Mesenteric fat pad (tissue), 1 donor: ENCODE results near the gene SLC6A16. TPM values are rescaled to one million over a fixed set of nuclear protein-coding genes. Genes with fewer than 3 reads are reported as not detected.
A peak's percentile ranks its signal among the peaks of the same experiment; 100 is the strongest.
"Not testable (repeated sequence)": the region's sequence is repeated elsewhere in the genome, so short reads cannot be mapped to it uniquely, and the experiment has no call there.

ENCODE experiments used
- DNase-seq: peaks from one replicate; pipeline ENCODE4 v3.0.0-alpha.2; 2020; ENCODE audit warnings: low spot score
- long read RNA-seq: library from polyadenylated mRNA; unstranded; transcript quantifications from one replicate; pipeline ENCODE4 v2.0.0, GENCODE V29; 2020
- total RNA-seq: library from RNA; stranded (reverse); fragmentation: NEBNext Ultra II Directional; extraction: Animal tissue kit (Norgen Biotek cat#: 25700); gene quantifications from one replicate; pipeline ENCODE4 v1.2.1, GENCODE V29; 2021
- donor health status: DM: yes; HTN: yes; CAD: no.

The SLC6A16 gene
- 3.1 TPM for total RNA-seq
- long read RNA-seq, partial matches to known transcripts, result 1 of 2 reads
- long read RNA-seq, other reads (novel, unspliced or antisense), result 1 of 2 reads

- DNase-seq, result peak; percentile 88
Observed at GRCh38 chr19:49324801-49325576, at the start of gene SLC6A16. Gene SLC6A16, minus strand, starts transcription at chr19:49325191. Its CDS starts 13,844 bp downstream, at chr19:49311347.

DNA sequence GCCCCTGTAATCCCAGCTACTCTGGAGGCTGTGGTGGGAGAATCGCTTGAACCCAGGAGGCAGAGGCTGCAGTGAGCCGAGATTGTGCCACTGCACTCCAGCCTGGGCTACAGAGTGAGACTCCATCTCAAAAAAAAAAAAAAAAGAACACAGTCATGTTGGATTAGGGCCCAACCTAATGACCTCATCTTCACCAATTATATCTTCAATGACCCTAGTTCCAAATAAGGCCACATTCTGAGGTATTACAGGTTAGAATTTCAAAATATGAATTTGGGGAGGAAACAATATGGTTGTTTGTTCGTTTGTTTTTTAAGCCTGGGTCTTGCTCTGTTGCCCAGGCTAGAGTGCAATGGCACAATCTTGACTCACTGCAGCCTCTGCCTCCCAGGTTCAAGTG, 48.2 kb upstream of the SLC6A16 start:
- not testable (repeated sequence) for DNase-seq

DNA sequence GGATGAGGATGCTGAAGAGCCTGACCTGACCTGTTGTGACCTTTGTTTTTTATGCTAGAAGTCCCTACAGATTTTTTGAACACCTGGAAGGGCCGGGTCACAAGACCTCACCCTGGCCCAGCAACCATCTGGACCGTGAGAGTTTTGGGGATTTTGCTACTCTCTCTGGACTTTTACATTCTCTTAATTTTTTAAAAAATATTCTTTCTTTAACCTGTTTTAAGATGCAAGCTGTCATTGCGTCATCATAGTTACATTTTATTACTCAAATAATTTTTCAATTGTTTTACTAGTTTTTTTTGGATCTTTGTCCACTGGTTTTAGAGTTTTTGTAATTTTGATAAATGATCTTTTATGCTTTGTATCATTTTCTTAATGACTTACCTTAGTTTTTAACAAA, 46.2 kb upstream of the SLC6A16 start:
- no peak for DNase-seq

DNA sequence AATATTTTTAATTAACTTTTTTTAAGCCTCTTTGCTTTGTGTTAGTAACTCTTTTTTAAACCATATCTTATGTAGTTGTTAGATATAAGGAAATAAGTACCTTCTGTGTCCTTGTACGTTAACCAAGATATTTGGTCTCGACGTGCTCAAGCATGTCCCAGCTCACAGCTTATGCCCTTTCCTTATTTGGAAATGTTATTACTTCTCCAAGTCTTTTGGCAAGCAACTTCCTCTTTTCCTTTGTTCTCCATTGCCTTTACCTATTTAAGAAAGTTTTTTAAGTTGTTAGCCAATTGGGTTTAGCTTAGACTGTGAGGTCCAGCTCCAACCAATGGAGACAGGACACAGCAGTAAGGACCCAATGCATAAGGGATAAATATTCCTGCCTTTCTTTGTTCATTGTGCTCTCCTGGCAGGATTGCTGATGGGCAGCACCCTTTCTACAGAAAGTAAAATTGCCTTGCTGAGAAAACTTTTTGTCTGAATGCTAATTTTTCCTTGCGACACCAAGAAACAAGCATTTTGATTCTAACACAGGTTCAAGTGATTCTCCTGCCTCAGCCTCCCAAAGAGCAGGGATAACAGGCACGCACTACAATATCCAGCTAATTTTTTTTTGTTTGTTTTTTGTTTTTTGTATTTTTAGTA, 43.8 kb upstream of the SLC6A16 start:
- no peak for DNase-seq

- no peak for DNase-seq
Observed at GRCh38 chr19:49366110-49366509, 41.1 kb upstream of the SLC6A16 start.

GRCh38 chr19:49364083-49364737, 39.2 kb upstream of the SLC6A16 start:
- no peak for DNase-seq

DNA sequence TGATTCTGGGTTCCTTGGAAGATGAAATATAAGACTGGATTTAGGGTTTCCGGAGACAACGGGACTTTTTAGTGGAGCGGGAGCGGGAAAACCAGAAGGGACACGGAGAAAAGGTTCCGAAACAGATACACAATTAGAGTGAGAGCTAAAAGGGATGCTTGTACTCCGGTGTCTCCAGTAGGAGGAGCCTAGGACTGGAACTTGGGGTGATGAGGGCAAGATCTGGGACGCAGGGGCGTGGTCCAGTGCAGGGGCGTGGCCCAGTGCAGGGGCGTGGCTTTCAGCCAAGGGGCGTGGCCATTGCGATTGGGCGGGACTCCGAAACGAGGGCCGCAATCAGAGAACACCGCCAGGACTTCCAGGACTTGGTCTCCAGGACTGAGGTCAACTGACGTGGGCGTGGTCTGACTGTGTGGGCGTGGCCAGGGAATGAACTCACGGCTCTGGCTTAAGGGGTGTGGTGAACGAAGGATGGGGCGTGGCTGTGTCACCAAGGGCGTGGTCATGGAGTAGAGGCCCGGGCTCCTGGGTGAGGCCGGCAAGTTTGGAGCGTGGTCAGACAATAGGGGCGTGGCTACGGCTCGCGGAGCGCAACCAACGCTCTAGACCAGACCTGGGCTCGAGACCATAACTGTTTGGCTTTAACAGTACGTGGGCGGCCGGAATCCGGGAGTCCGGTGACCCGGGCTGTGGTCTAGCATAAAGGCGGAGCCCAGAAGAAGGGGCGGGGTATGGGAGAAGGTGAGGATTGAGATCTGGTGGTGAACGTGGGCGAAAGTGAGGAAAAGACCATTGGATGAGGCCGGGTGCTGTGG, 38.5 kb upstream of the SLC6A16 start, which contains the start of gene DKKL1:
Gene DKKL1, plus strand, starts transcription at position 610 of the 815 bp plus-strand sequence. Its CDS starts 122 bp downstream, at position 732.
- peak; percentile 99 for DNase-seq

DNA sequence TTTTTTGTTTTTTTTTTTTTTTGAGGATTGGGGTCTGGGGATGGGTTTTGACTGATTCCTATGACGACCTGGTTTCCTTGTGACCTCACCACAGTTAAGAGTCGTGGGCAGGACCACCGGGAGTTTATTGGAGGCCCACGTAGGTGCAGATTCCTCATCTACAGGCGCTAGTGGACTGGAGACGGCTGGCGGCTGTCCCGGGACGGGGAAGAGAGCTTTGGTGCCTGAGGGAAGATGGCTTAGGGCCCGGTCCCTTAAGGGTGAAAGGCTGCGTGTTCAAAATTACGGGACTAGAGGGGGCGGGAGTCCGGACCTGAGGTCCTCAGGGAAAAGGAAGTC, 37.9 kb upstream of the SLC6A16 start:
- DNase-seq, result no peak

- no peak for DNase-seq
Observed at GRCh38 chr19:49362048-49362928, 37.3 kb upstream of the SLC6A16 start, which contains the start of gene TEAD2. Gene TEAD2, minus strand, starts transcription at chr19:49362416. Its CDS starts 2,341 bp downstream, at chr19:49360075.

DNA sequence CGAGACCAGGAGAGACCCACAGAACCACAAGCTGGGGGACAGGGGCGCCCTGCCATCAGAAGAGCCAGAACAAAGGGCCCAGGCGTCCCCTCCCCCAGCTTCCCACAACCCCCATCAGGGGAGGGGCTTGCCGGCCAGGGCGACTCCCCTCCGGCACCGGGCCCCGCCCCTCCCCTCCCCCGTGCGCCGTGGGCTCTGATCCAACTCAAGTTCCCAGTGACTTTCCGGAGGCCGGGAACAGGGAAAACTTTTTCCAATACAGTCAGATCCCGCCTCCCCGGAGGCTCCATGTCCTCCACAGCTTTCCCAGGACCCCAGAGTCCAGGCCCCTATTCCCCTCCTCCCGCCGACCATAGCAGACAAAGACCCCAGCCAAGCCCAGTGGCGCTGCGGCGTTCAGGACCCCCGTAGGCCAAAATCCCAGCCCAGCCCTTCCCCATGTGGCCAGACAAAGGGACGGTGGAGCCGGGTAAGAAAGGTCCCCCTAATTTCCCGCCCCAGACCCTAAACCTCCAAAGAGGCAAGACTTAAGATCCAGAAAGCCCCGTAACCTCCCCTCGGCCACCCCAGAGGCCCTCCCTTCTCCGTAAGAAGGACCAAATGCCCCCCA, 36.6 kb upstream of the SLC6A16 start:
- DNase-seq, result no peak

- DNase-seq, result no peak
Observed at GRCh38 chr19:49359851-49360820, 35.1 kb upstream of the SLC6A16 start.

DNA sequence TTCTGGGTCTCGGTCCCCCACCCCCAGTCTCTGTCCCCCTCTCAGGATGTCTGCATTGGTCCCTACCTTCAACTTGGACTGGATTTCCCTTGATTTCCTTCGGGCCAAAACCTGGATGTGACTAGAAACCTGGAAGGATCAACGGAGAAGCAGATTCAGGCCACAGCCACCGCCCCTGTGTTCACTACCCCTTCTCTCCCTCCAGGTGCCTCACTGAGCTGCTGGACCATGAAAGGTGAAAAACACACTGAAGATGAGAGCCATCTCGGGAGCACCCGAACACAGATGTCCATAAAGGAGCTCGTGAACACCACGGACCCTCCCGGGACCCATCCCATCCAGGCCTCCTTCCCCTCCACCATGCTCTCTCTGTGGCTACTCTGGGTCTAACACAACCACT, 32.2 kb upstream of the SLC6A16 start:
- no peak for DNase-seq

GRCh38 chr19:49356382-49356781, 31.4 kb upstream of the SLC6A16 start:
- DNase-seq, result no peak

DNA sequence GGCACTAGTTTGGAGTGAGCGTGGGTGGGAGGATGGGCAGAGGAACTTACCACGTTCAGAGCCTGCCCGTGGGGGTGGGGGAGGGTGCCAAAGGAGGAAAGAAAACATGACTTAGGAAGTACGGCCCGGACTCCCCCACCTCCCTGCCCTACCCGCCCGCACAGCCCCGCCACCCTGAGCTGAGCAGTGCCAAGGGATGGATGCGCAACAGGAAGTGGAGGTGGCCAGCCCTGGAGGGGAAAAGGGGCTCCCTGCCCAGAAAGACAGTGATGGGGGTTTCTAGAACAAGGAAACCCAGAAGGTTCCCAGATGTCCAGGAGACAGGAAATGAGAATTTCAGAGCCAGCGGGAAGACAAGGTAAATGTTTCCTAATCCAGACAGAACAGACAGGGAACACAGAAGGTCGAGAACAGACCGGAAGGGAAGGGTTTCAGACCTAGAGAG, 30.9 kb upstream of the SLC6A16 start:
- DNase-seq, result no peak

DNA sequence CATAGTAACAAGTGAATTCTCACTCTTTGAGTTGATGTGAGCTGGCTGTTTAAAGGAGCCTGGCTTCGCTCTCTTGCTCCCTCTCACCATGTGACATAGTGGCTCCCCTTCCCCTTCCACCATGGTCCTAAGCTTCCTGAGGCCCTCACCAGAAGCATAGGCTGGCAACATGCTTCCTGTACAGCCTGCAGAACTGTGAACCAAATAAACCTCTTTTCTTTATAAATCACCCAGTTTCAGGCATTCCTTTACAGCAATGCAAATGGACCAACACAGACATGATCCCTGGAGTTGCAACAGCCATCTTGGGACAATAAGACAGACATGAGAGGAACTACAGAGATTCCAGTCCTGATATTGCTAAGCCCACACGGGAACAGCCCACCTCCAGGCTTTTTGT, 24.6 kb upstream of the SLC6A16 start:
- no peak for DNase-seq

DNA sequence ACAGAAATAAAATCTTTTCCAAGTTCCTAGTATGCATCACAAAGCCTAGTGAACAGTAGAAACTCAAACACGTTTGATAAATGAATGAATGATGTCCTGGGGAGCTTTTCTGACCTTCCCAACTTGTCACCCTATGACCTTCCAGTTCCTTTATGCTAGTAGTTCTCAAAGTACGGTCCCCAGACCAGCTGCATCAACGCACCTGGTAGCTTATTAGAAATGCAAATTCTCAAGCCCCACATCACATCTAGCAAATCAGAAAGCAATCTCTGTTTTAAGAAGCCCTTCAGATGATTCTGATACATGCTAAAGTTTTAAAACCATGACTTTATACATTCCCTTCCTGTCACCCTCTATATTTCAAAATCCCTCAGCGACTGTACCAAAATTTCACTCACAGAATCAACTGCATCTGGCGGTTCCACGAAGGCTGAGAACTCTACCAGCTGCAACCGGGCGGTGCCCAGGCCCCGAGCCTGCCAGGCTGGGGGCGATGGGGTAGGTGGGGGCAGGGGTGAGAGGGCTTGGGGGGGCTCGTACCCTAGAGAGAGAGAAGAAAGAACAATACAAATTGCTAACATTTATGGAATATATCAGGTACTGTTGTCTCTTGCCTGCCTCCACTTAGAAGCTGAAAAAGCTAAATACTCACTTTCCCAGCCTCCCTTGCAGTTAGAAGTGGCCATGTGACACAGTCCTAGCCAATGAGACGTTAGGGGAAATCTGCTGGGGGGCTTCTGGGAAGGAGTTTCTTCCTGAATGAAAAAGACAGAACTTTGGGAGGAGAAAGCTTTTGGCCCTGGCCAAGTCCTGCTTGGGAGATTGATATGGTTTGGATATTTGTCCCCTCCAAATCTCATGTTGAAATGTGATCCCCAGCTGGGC, 23.6 kb upstream of the SLC6A16 start:
- DNase-seq, result no peak

DNA sequence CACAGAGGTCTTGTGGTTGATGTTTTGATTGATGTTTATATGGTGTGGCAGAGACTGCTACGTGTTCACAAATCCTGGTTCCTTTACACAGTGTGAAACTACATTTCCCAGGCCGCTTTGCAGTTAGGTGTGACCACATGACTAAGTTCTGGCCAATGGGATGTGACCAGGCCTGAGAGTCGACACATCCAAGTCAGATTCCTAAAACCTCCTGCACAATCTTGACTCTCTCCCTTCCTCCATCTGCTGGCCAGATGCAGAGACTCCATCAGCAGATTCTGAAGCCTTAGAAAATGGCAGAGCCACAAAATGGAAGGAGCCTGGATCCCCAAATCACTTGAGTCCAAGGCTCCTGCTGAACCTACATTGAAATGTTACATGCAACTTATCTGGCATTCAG, 22.8 kb upstream of the SLC6A16 start:
- DNase-seq, result no peak
